A549 treated with dexamethasone at 1 μM for 4 hours (cell line): Measurements from ENCODE around the gene RBM23. TPM values are rescaled to one million over a fixed set of nuclear protein-coding genes. Genes with fewer than 3 reads are reported as not detected.

Experiments used
- total RNA-seq: library from RNA; stranded (reverse); fragments of 200-300 nt; extraction: Qiagen RNA extraction; gene quantifications from 5 replicates; pipeline ENCODE4 v1.2.3, GENCODE V29; 2022

The RBM23 gene
- total RNA-seq, result 54.9 to 59.6 TPM (median 58.2 TPM) in 5 replicates

GRCh38 chr14:22918804-22919600 is at the start of gene RBM23:
TSS of gene RBM23 (minus strand) at chr14:22919149.

GRCh38 chr14:22929104-22929960 is 10.4 kb upstream of the RBM23 start, which contains the start of gene PRMT5:
TSS of gene PRMT5 (minus strand) at chr14:22929376. CDS start at chr14:22929361, 15 bp downstream.

GRCh38 chr14:22883173-22883976 is 35.6 kb downstream of the RBM23 start, which contains the start of gene REM2:
TSS of gene REM2 (plus strand) at chr14:22883222. CDS start at chr14:22883288, 66 bp downstream.

GRCh38 chr14:22871224-22872032 is 47.5 kb downstream of the RBM23 start, which contains the start of gene LRP10:
TSS of gene LRP10 (plus strand) at chr14:22871740. CDS start at chr14:22872304, 564 bp downstream.

Other genes starting within 250 kb of the RBM23 start
- gene OXA1L, start 152.5 kb downstream of the RBM23 start, total RNA-seq, result 134 to 165 TPM (median 161 TPM) in 5 replicates
- gene SLC7A7, start 103.7 kb downstream of the RBM23 start, total RNA-seq, result 19.4 to 25.6 TPM (median 23.4 TPM) in 5 replicates
- gene MRPL52, start 89.3 kb downstream of the RBM23 start, total RNA-seq, result 154 to 212 TPM (median 189 TPM) in 5 replicates
- gene MMP14, start 82.6 kb downstream of the RBM23 start, total RNA-seq, result 0.52 to 0.78 TPM (median 0.69 TPM) in 5 replicates
- gene LRP10, start 47.4 kb downstream of the RBM23 start, total RNA-seq, result 54.7 to 82.1 TPM (median 77.7 TPM) in 5 replicates
- gene REM2, start 35.9 kb downstream of the RBM23 start, total RNA-seq, result 0.16 to 0.41 TPM (median 0.39 TPM) in 5 replicates
- gene PRMT5, start 10.2 kb upstream of the RBM23 start, total RNA-seq, result 101 to 124 TPM (median 113 TPM) in 5 replicates
- 31.2 to 34.5 TPM (median 32.6 TPM) in 5 replicates for gene HAUS4, start 37.9 kb upstream of the RBM23 start, total RNA-seq
- 28.8 to 36.7 TPM (median 33.7 TPM) in 5 replicates for gene AJUBA, start 63.4 kb upstream of the RBM23 start, total RNA-seq
- gene C14orf93, start 91.0 kb upstream of the RBM23 start, total RNA-seq, result 2.7 to 3.9 TPM (median 3.6 TPM) in 5 replicates
- 285 to 323 TPM (median 302 TPM) in 5 replicates for gene PSMB5, start 115.8 kb upstream of the RBM23 start, total RNA-seq
- gene PSMB11, start 123.1 kb upstream of the RBM23 start, total RNA-seq, result not detected in 5 replicates
- gene CDH24, start 138.4 kb upstream of the RBM23 start, total RNA-seq, result 2.1 to 4.4 TPM (median 3.8 TPM) in 5 replicates
- 80.5 to 104 TPM (median 99.1 TPM) in 5 replicates for gene ACIN1, start 176.0 kb upstream of the RBM23 start, total RNA-seq
- gene C14orf119, start 176.4 kb upstream of the RBM23 start, total RNA-seq, result 77.4 to 90.2 TPM (median 85.3 TPM) in 5 replicates
- 0.06 TPM in 1 of 5 replicates, not detected in the others for gene CIROP, start 185.8 kb upstream of the RBM23 start, total RNA-seq
- gene CEBPE, start 200.1 kb upstream of the RBM23 start, total RNA-seq, result not detected in 5 replicates